K562 (cell line): ENCODE measurements around the gene LRRC41. TPM values are rescaled to one million over a fixed set of nuclear protein-coding genes. Genes with fewer than 3 reads are reported as not detected.

ENCODE experiments used
- polyA plus RNA-seq, 8 experiments: library from polyadenylated mRNA; depleted of rRNA in 4 of 8; stranded (reverse) in 5 of 8; unstranded in 3 of 8; fragments of >200 nt; fragmentation: Nextera tagmentation in 2 of 8; fragmentation: Illumina TruSeq in 1 of 8; extraction: Ambion mirVana in 2 of 8; extraction: Trizol in 1 of 8; gene quantifications; 2 replicates each; pipeline versions ENCODE4 v1.2.1 to v1.2.3, GENCODE V29; 2011 to 2014; ENCODE audit warnings: inconsistent platforms in 1 of 8, missing spikeins in 1 of 8
- total RNA-seq, 7 experiments: library from RNA; depleted of rRNA in 6 of 7; stranded (reverse); fragments of >200 nt in 6 of 7; fragmentation: Illumina TruSeq in 2 of 7; extraction: Trizol in 2 of 7; gene quantifications; 2 replicates each; pipeline versions ENCODE4 v1.2.1 to v1.2.3, GENCODE V29; 2011 to 2021; ENCODE audit warnings: low replicate concordance in 1 of 7

Gene LRRC41
- total and polyA plus RNA-seq, 9 of the 15 experiments (the other 6 are each of a cell fraction or from before 2014, with no cell fraction given), result 10.5 to 64.7 (median 44.2) TPM

Other genes with a start within 250 kb of the LRRC41 start
Only the 7 nearest of the 11 such genes appear.
- gene P3R3URF, start 127.1 kb downstream of the LRRC41 start, total RNA-seq (2014; rRNA removed), result not detected in 2 replicates
- gene P3R3URF, start 127.1 kb downstream of the LRRC41 start, total RNA-seq (2014; rRNA removed; fragmentation: Illumina TruSeq; extraction: Trizol), result not detected in 2 replicates
- gene P3R3URF, start 127.1 kb downstream of the LRRC41 start, total RNA-seq (2015; rRNA removed; fragmentation: Illumina TruSeq; extraction: Trizol), result not detected in 2 replicates
- not detected in 2 replicates for gene P3R3URF, start 127.1 kb downstream of the LRRC41 start, total RNA-seq (2021)
- gene P3R3URF, start 127.1 kb downstream of the LRRC41 start, polyA plus RNA-seq (2011; rRNA removed), result not detected in 2 replicates
- not detected in 2 replicates for gene P3R3URF, start 127.1 kb downstream of the LRRC41 start, polyA plus RNA-seq (2014; fragmentation: Illumina TruSeq; extraction: Trizol)
- gene P3R3URF, start 127.1 kb downstream of the LRRC41 start, polyA plus RNA-seq (2014; fragmentation: Nextera tagmentation; extraction: Ambion mirVana), result not detected
- gene P3R3URF, start 127.1 kb downstream of the LRRC41 start, polyA plus RNA-seq (2014; rRNA removed), result not detected in 2 replicates
- gene POMGNT1, start 105.2 kb downstream of the LRRC41 start, total RNA-seq (2014; rRNA removed), result 36.4 and 44.0 TPM in 2 replicates
- gene POMGNT1, start 105.2 kb downstream of the LRRC41 start, total RNA-seq (2014; rRNA removed; fragmentation: Illumina TruSeq; extraction: Trizol), result 30.3 and 33.8 TPM in 2 replicates
- 43.4 and 48.4 TPM in 2 replicates for gene POMGNT1, start 105.2 kb downstream of the LRRC41 start, total RNA-seq (2015; rRNA removed; fragmentation: Illumina TruSeq; extraction: Trizol)
- 57.9 and 58.9 TPM in 2 replicates for gene POMGNT1, start 105.2 kb downstream of the LRRC41 start, total RNA-seq (2021)
- gene POMGNT1, start 105.2 kb downstream of the LRRC41 start, polyA plus RNA-seq (2011; rRNA removed), result 42.7 and 50.7 TPM in 2 replicates
- gene POMGNT1, start 105.2 kb downstream of the LRRC41 start, polyA plus RNA-seq (2014; fragmentation: Illumina TruSeq; extraction: Trizol), result 45.6 and 47.8 TPM in 2 replicates
- 10 to 100 TPM; 14.1 to 27.9 TPM for gene POMGNT1, start 105.2 kb downstream of the LRRC41 start, polyA plus RNA-seq (2014; fragmentation: Nextera tagmentation; extraction: Ambion mirVana)
- 37.8 and 43.5 TPM in 2 replicates for gene POMGNT1, start 105.2 kb downstream of the LRRC41 start, polyA plus RNA-seq (2014; rRNA removed)
- 0.86 and 1.00 TPM in 2 replicates for gene LURAP1, start 100.3 kb downstream of the LRRC41 start, total RNA-seq (2014; rRNA removed)
- 0.40 and 0.54 TPM in 2 replicates for gene LURAP1, start 100.3 kb downstream of the LRRC41 start, total RNA-seq (2014; rRNA removed; fragmentation: Illumina TruSeq; extraction: Trizol)
- gene LURAP1, start 100.3 kb downstream of the LRRC41 start, total RNA-seq (2015; rRNA removed; fragmentation: Illumina TruSeq; extraction: Trizol), result 0.18 and 0.34 TPM in 2 replicates
- gene LURAP1, start 100.3 kb downstream of the LRRC41 start, total RNA-seq (2021), result 0.60 and 0.72 TPM in 2 replicates
- 0.76 and 1.1 TPM in 2 replicates for gene LURAP1, start 100.3 kb downstream of the LRRC41 start, polyA plus RNA-seq (2011; rRNA removed)
- gene LURAP1, start 100.3 kb downstream of the LRRC41 start, polyA plus RNA-seq (2014; fragmentation: Illumina TruSeq; extraction: Trizol), result 0.45 and 0.54 TPM in 2 replicates
- gene LURAP1, start 100.3 kb downstream of the LRRC41 start, polyA plus RNA-seq (2014; fragmentation: Nextera tagmentation; extraction: Ambion mirVana), result under 1 TPM in 1 of 2 experiments, not detected in 1; 0.07 TPM
- 0.50 and 1.2 TPM in 2 replicates for gene LURAP1, start 100.3 kb downstream of the LRRC41 start, polyA plus RNA-seq (2014; rRNA removed)
- 33.1 and 37.5 TPM in 2 replicates for gene RAD54L, start 55.9 kb downstream of the LRRC41 start, total RNA-seq (2014; rRNA removed)
- 19.9 and 25.3 TPM in 2 replicates for gene RAD54L, start 55.9 kb downstream of the LRRC41 start, total RNA-seq (2014; rRNA removed; fragmentation: Illumina TruSeq; extraction: Trizol)
- 30.9 and 31.2 TPM in 2 replicates for gene RAD54L, start 55.9 kb downstream of the LRRC41 start, total RNA-seq (2015; rRNA removed; fragmentation: Illumina TruSeq; extraction: Trizol)
- 67.0 and 72.7 TPM in 2 replicates for gene RAD54L, start 55.9 kb downstream of the LRRC41 start, total RNA-seq (2021)
- gene RAD54L, start 55.9 kb downstream of the LRRC41 start, polyA plus RNA-seq (2011; rRNA removed), result 17.9 and 38.9 TPM in 2 replicates
- gene RAD54L, start 55.9 kb downstream of the LRRC41 start, polyA plus RNA-seq (2014; fragmentation: Illumina TruSeq; extraction: Trizol), result 77.7 and 80.1 TPM in 2 replicates
- gene RAD54L, start 55.9 kb downstream of the LRRC41 start, polyA plus RNA-seq (2014; fragmentation: Nextera tagmentation; extraction: Ambion mirVana), result 10 to 100 TPM; 37.1 to 92.3 TPM
- gene RAD54L, start 55.9 kb downstream of the LRRC41 start, polyA plus RNA-seq (2014; rRNA removed), result 38.2 and 43.9 TPM in 2 replicates
- 2,410 and 3,306 TPM in 2 replicates for gene UQCRH, start 82 bp upstream of the LRRC41 start, total RNA-seq (2014; rRNA removed)
- 2,696 and 2,943 TPM in 2 replicates for gene UQCRH, start 82 bp upstream of the LRRC41 start, total RNA-seq (2014; rRNA removed; fragmentation: Illumina TruSeq; extraction: Trizol)
- 1,782 and 1,893 TPM in 2 replicates for gene UQCRH, start 82 bp upstream of the LRRC41 start, total RNA-seq (2015; rRNA removed; fragmentation: Illumina TruSeq; extraction: Trizol)
- gene UQCRH, start 82 bp upstream of the LRRC41 start, total RNA-seq (2021), result 1,267 and 1,360 TPM in 2 replicates
- 2,284 and 2,713 TPM in 2 replicates for gene UQCRH, start 82 bp upstream of the LRRC41 start, polyA plus RNA-seq (2011; rRNA removed)
- gene UQCRH, start 82 bp upstream of the LRRC41 start, polyA plus RNA-seq (2014; fragmentation: Illumina TruSeq; extraction: Trizol), result 1,923 and 1,965 TPM in 2 replicates
- gene UQCRH, start 82 bp upstream of the LRRC41 start, polyA plus RNA-seq (2014; fragmentation: Nextera tagmentation; extraction: Ambion mirVana), result 1,000 to 10,000 TPM; 4,348 to 5,184 TPM
- gene UQCRH, start 82 bp upstream of the LRRC41 start, polyA plus RNA-seq (2014; rRNA removed), result 1,877 and 2,534 TPM in 2 replicates
- 33.4 and 37.0 TPM in 2 replicates for gene NSUN4, start 37.2 kb upstream of the LRRC41 start, total RNA-seq (2014; rRNA removed)
- 34.1 and 39.0 TPM in 2 replicates for gene NSUN4, start 37.2 kb upstream of the LRRC41 start, total RNA-seq (2014; rRNA removed; fragmentation: Illumina TruSeq; extraction: Trizol)
- 33.8 and 34.2 TPM in 2 replicates for gene NSUN4, start 37.2 kb upstream of the LRRC41 start, total RNA-seq (2015; rRNA removed; fragmentation: Illumina TruSeq; extraction: Trizol)
- gene NSUN4, start 37.2 kb upstream of the LRRC41 start, total RNA-seq (2021), result 43.3 and 44.4 TPM in 2 replicates
- gene NSUN4, start 37.2 kb upstream of the LRRC41 start, polyA plus RNA-seq (2011; rRNA removed), result 60.2 and 65.6 TPM in 2 replicates
- gene NSUN4, start 37.2 kb upstream of the LRRC41 start, polyA plus RNA-seq (2014; fragmentation: Illumina TruSeq; extraction: Trizol), result 47.8 and 47.9 TPM in 2 replicates
- 10 to 100 TPM; 47.3 to 54.9 TPM for gene NSUN4, start 37.2 kb upstream of the LRRC41 start, polyA plus RNA-seq (2014; fragmentation: Nextera tagmentation; extraction: Ambion mirVana)
- gene NSUN4, start 37.2 kb upstream of the LRRC41 start, polyA plus RNA-seq (2014; rRNA removed), result 43.5 and 46.3 TPM in 2 replicates
- gene FAAH, start 90.7 kb upstream of the LRRC41 start, total RNA-seq (2014; rRNA removed), result 0.32 and 0.33 TPM in 2 replicates
- 0.25 and 0.32 TPM in 2 replicates for gene FAAH, start 90.7 kb upstream of the LRRC41 start, total RNA-seq (2014; rRNA removed; fragmentation: Illumina TruSeq; extraction: Trizol)
- 0.23 and 0.36 TPM in 2 replicates for gene FAAH, start 90.7 kb upstream of the LRRC41 start, total RNA-seq (2015; rRNA removed; fragmentation: Illumina TruSeq; extraction: Trizol)
- 0.71 and 0.81 TPM in 2 replicates for gene FAAH, start 90.7 kb upstream of the LRRC41 start, total RNA-seq (2021)
- 0.29 and 1.6 TPM in 2 replicates for gene FAAH, start 90.7 kb upstream of the LRRC41 start, polyA plus RNA-seq (2011; rRNA removed)
- gene FAAH, start 90.7 kb upstream of the LRRC41 start, polyA plus RNA-seq (2014; fragmentation: Illumina TruSeq; extraction: Trizol), result 0.17 and 0.52 TPM in 2 replicates
- gene FAAH, start 90.7 kb upstream of the LRRC41 start, polyA plus RNA-seq (2014; fragmentation: Nextera tagmentation; extraction: Ambion mirVana), result under 1 TPM; 0.06 TPM
- 0.13 and 1.1 TPM in 2 replicates for gene FAAH, start 90.7 kb upstream of the LRRC41 start, polyA plus RNA-seq (2014; rRNA removed)